ENCODE measurements around the gene ASCC3.

ASCC3 gene

GRCh38 chr6:100518588-100518987, 362.5 kb downstream of the ASCC3 start:
- DNase-seq (ENCODE audit: low spot score) = no peak
- no peak for TF ChIP-seq CTCF (IDR thresholded peaks at IDR 0.05; ENCODE audit: extremely low read depth, insufficient read depth, missing control alignments)
- in situ Hi-C loops (cut with MboI; ENCODE audit: low pct_unique_long_range_greater_than_20kb, low sequenced_read_pairs, unreplicated experiment) = no loop called here

- no peak for DNase-seq (ENCODE audit: low spot score)
- in situ Hi-C loops (cut with MboI; ENCODE audit: low pct_unique_long_range_greater_than_20kb, low sequenced_read_pairs, unreplicated experiment) = no loop called here
- TF ChIP-seq CTCF (IDR thresholded peaks at IDR 0.05; ENCODE audit: extremely low read depth, insufficient read depth, missing control alignments) = no peak
These were observed 363.5 kb downstream of the ASCC3 start for GRCh38 chr6:100517633-100518032.

GRCh38 chr6:100517106-100517505, 364.0 kb downstream of the ASCC3 start:
- no peak for DNase-seq (ENCODE audit: low spot score)
- TF ChIP-seq CTCF (IDR thresholded peaks at IDR 0.05; ENCODE audit: extremely low read depth, insufficient read depth, missing control alignments) = no peak
- in situ Hi-C loops (cut with MboI; ENCODE audit: low pct_unique_long_range_greater_than_20kb, low sequenced_read_pairs, unreplicated experiment) = no loop called here

- in situ Hi-C loops (cut with MboI; ENCODE audit: low pct_unique_long_range_greater_than_20kb, low sequenced_read_pairs, unreplicated experiment) = no loop called here
- no peak for TF ChIP-seq CTCF (IDR thresholded peaks at IDR 0.05; ENCODE audit: extremely low read depth, insufficient read depth, missing control alignments)
These were observed 366.5 kb downstream of the ASCC3 start for GRCh38 chr6:100514660-100515059.

GRCh38 chr6:100512203-100512862, 368.8 kb downstream of the ASCC3 start:
- TF ChIP-seq CTCF (IDR thresholded peaks at IDR 0.05; ENCODE audit: extremely low read depth, insufficient read depth, missing control alignments) = no peak
- in situ Hi-C loops (cut with MboI; ENCODE audit: low pct_unique_long_range_greater_than_20kb, low sequenced_read_pairs, unreplicated experiment) = no loop called here
- no peak for DNase-seq (ENCODE audit: low spot score)

More at GRCh38 chr6:100514660-100515059, 366.5 kb downstream of the ASCC3 start:
- DNase-seq (ENCODE audit: low spot score) = no peak

- no peak for DNase-seq (ENCODE audit: low spot score)
- in situ Hi-C loops (cut with MboI; ENCODE audit: low pct_unique_long_range_greater_than_20kb, low sequenced_read_pairs, unreplicated experiment) = no loop called here
- TF ChIP-seq CTCF (IDR thresholded peaks at IDR 0.05; ENCODE audit: extremely low read depth, insufficient read depth, missing control alignments) = no peak
These were observed 372.0 kb downstream of the ASCC3 start for GRCh38 chr6:100509101-100509500.

All from GM13977 (cell line).